ENCODE data around the gene MARK1. TPM values are rescaled to one million over a fixed set of nuclear protein-coding genes. Genes with fewer than 3 reads are reported as not detected.

Gene MARK1
- total RNA-seq, 2 donors from 2014 or later: 7.2 to 20.9 TPM

DNA sequence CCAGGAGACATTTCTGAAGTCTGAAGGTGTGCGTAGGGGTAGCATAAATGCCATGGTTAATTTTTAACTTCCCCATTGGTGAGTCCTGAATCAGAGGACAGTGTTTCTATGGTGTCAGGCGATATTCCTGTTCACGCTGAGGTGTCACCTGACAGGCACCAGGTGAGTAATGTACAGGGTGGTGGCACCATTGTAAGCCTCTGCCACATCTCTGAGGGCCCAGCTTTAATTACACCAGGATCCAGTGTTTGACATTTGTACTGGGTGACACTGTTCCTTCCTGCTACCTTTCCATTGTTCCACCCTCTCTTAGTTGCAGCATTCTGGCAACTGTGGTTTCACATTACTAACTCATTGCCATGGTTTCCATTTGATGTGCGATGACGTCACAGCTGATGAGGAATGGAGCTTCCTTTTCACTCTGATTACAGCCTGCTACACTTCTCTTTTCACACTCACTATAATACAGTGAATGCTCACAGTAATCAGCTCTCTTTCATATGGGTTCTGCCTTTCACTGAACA is 40.6 kb upstream of the MARK1 start:
- TF ChIP-seq POLR2AphosphoS5 (IDR thresholded peaks at IDR 0.05): no peak
- TF ChIP-seq CTCF (IDR thresholded peaks at IDR 0.05): no peak
- TF ChIP-seq POLR2A (IDR thresholded peaks at IDR 0.05): no peak
- Histone ChIP-seq H3K36me3 (no peaks in the 10 kb centered on the region), H3K4me3 (no peak overlapping the region), H3K27me3 (replicated peaks; ENCODE audit: insufficient read depth) (no peaks in the 10 kb centered on the region), H3K9me3 (no peaks in the 10 kb centered on the region), H3K4me1 (replicated peaks) (no peaks in the 10 kb centered on the region), H3K27ac (no peak overlapping the region)
- DNase-seq (ENCODE audit: low spot score): no peak
- 52% methylated on average over 5 of the region's 5 CpGs for WGBS
- intact Hi-C loops (cut with DNase I): no loop called here

DNA sequence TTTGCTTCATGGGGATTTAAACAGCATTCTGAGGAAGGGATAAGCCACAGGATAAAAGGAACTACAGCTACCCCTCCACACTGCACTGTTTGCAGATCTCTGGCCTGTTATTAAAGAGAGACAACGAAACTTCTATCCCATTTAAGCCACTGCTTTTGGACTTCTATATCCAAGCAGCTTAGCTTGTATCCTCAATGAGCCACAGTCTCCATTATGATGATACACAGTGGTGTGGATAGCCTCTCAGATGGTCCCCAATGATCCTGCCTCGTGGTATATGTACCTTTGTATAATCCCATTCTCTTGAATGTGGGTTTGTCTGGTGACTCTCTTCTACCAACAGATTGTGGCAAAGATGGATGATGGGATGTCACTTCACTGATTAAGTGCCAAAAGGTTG is 36.0 kb upstream of the MARK1 start:
- no peak overlapping the region for H3K27ac ChIP-seq
- H3K4me1 ChIP-seq (replicated peaks): no peaks in the 10 kb centered on the region
- no peak for DNase-seq (ENCODE audit: low spot score)
- H3K9me3 ChIP-seq: no peaks in the 10 kb centered on the region
- no peaks in the 10 kb centered on the region for H3K27me3 ChIP-seq (replicated peaks; ENCODE audit: insufficient read depth)
- intact Hi-C loops (cut with DNase I): no loop called here
- TF ChIP-seq POLR2A (IDR thresholded peaks at IDR 0.05) (no peak), CTCF (IDR thresholded peaks at IDR 0.05) (no peak), POLR2AphosphoS5 (IDR thresholded peaks at IDR 0.05) (no peak)
- no peaks in the 10 kb centered on the region for H3K36me3 ChIP-seq
- H3K4me3 ChIP-seq: no peak overlapping the region
- WGBS: 87% methylated on average over 2 of the region's 2 CpGs

DNA sequence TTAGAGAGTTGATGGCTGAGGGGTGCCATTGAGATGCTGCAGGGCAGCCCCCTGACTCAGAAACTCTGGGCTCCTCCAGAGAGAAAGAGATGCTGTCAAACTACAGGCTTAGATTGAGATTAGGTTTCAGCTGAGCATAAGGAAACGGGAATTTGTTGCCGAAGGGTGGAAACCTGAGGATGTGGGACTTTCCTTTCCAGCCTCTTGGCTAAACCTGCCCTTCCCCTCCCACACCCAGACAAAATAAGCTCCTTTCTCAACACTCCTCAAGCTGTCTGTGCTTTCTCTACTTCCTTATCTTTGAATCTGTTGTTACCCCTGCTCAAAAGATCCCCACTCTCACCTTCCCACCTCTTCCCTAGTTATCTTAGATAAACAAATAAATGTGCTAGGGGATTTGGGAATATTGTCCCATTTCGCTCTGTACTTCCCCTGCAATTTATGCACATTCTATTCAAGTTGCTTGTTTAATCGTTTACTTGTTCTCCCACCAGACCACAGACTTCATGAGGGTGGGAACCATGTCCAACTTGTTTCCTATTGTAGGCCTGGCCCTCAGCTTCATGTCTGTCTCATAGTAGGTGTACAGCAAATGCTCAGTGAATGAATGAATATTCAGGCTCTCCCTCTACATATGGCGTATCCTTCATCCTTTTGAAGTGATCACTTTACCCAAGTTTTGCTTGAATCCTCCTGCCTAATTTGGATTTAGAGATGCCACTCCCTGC is 30.6 kb upstream of the MARK1 start:
- no peak overlapping the region for H3K4me3 ChIP-seq
- H3K36me3 ChIP-seq: no peaks in the 10 kb centered on the region
- 40% methylated on average over 5 of the region's 5 CpGs for WGBS
- no peak overlapping the region for H3K27ac ChIP-seq
- intact Hi-C loops (cut with DNase I): no loop called here
- no peak for TF ChIP-seq CTCF (IDR thresholded peaks at IDR 0.05)
- TF ChIP-seq POLR2AphosphoS5 (IDR thresholded peaks at IDR 0.05): no peak
- TF ChIP-seq POLR2A (IDR thresholded peaks at IDR 0.05): no peak
- no peaks in the 10 kb centered on the region for H3K27me3 ChIP-seq (replicated peaks; ENCODE audit: insufficient read depth)
- no peaks in the 10 kb centered on the region for H3K4me1 ChIP-seq (replicated peaks)
- no peak for DNase-seq (ENCODE audit: low spot score)
- no peaks in the 10 kb centered on the region for H3K9me3 ChIP-seq

DNA sequence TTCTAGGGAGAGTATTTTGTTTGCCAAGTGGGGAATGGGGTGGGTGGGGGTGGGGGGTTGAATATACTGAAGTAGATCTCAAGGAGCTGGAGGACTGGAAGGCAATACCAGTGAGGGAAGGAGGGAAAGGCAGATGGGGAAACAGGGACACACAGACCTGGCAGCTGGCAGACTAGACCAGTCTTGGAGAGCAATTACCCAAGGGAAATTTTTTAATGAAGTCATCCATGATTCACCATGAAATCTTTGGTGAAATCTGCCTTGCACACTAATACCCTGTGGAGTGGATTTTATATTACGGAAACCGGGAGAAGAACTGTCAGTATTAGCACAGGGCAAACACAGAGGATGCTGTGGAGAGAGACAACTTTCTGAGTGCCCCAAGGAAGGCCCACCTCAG is 29.7 kb upstream of the MARK1 start:
- 64% methylated on average over 2 of the region's 2 CpGs for WGBS
- TF ChIP-seq POLR2AphosphoS5 (IDR thresholded peaks at IDR 0.05): no peak
- no peak for TF ChIP-seq POLR2A (IDR thresholded peaks at IDR 0.05)
- no peak for TF ChIP-seq CTCF (IDR thresholded peaks at IDR 0.05)
- no peak overlapping the region for H3K4me3 ChIP-seq
- intact Hi-C loops (cut with DNase I): no loop called here
- DNase-seq (ENCODE audit: low spot score): no peak
- no peaks in the 10 kb centered on the region for H3K27me3 ChIP-seq (replicated peaks; ENCODE audit: insufficient read depth)
- H3K27ac ChIP-seq: no peak overlapping the region
- H3K36me3 ChIP-seq: no peaks in the 10 kb centered on the region
- H3K4me1 ChIP-seq (replicated peaks): no peaks in the 10 kb centered on the region
- H3K9me3 ChIP-seq: no peaks in the 10 kb centered on the region

DNA sequence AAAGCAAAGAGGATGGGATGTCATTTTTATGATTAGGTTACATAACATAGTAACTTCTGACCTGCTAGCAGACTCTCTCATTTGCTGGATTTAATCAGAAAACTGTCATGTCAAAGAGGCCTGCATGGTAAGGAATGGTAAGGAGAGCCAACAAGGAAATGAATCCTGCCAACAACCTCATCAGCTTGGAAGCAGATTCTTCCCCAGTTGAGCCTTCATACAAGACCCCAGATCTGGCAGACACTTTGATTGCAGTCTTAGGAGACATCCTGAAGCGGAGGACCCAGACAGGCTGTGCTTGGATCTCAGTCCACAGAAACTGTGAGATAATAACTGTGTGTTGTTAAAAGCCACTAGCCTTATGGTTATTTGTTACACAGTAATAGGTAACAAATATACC is 27.6 kb upstream of the MARK1 start:
- Histone ChIP-seq H3K9me3 (no peaks in the 10 kb centered on the region), H3K27me3 (replicated peaks; ENCODE audit: insufficient read depth) (no peaks in the 10 kb centered on the region), H3K36me3 (no peaks in the 10 kb centered on the region), H3K27ac (no peak overlapping the region), H3K4me1 (replicated peaks) (no peaks in the 10 kb centered on the region), H3K4me3 (no peak overlapping the region)
- intact Hi-C loops (cut with DNase I): no loop called here
- TF ChIP-seq CTCF (IDR thresholded peaks at IDR 0.05) (no peak), POLR2A (IDR thresholded peaks at IDR 0.05) (no peak), POLR2AphosphoS5 (IDR thresholded peaks at IDR 0.05) (no peak)
- 83% methylated on average over 1 of the region's 1 CpG for WGBS
- DNase-seq (ENCODE audit: low spot score): no peak

Measured in prostate gland (tissue), 2 donors.